Effector memory CD8-positive, alpha-beta T cell (primary cell): ENCODE results near the gene WNK2.
"Not testable (repeated sequence)": the region's sequence is repeated elsewhere in the genome, so short reads cannot be mapped to it uniquely, and the experiment has no call there.

Source experiments
- ATAC-seq: fragments of 150-1000 bp; cut with Tn5 transposase; replicated peaks from 2 replicates; pipeline ENCODE4 v1.10.0; 2021; ENCODE audit warnings: mild to moderate bottlenecking, moderate library complexity
- DNase-seq, 3 experiments: peaks; one replicate each; pipeline ENCODE4 v3.0.0; 2021
- H3K27ac Mint-ChIP-seq, 2 donors: one replicate each; pipeline ENCODE4 v1.8.0; 2022; ENCODE audit warnings: mild to moderate bottlenecking in 2 of 2, mixed read lengths in 2 of 2, moderate library complexity in 2 of 2
- H3K27me3 Mint-ChIP-seq, 2 donors: one replicate each; pipeline ENCODE4 v1.8.0; 2022; ENCODE audit warnings: mixed read lengths in 2 of 2
- H3K36me3 Mint-ChIP-seq: one replicate; pipeline ENCODE4 v1.8.0; 2022; ENCODE audit warnings: mild to moderate bottlenecking, moderate library complexity, mixed read lengths; ENCODE audit not compliant: insufficient read depth
- H3K4me1 Mint-ChIP-seq, 2 donors: one replicate each; pipeline ENCODE4 v1.8.0; 2022; ENCODE audit warnings: low read depth in 2 of 2, mixed read lengths in 2 of 2
- H3K4me3 Mint-ChIP-seq, 2 donors: one replicate each; pipeline ENCODE4 v1.8.0; 2022; ENCODE audit warnings: mild to moderate bottlenecking in 2 of 2, mixed read lengths in 2 of 2, moderate library complexity in 2 of 2
- H3K9me3 Mint-ChIP-seq, 2 donors: one replicate each; pipeline ENCODE4 v1.8.0; 2022; ENCODE audit warnings: mixed read lengths in 2 of 2

Gene WNK2

GRCh38 chr9:93343663-93344062 lies 159.7 kb downstream of the WNK2 start:
- Mint-ChIP-seq H3K27ac (no peak overlapping the region), H3K9me3 (no peaks in the 10 kb centered on the region), H3K4me1 (peaks cover 3 to 4% of the 10 kb centered on the region in 2 donors), H3K27me3 (peaks cover 64 to 95% of the 10 kb centered on the region in 2 donors), H3K4me3 (no peak overlapping the region), H3K36me3 (no peaks in the 10 kb centered on the region)
- DNase-seq: no peak
- ATAC-seq: no peak

- H3K4me3 Mint-ChIP-seq: no peak overlapping the region
- H3K27ac Mint-ChIP-seq: no peak overlapping the region
- H3K27me3 Mint-ChIP-seq: peaks cover 60 to 89% of the 10 kb centered on the region in 2 donors
- no peaks in the 10 kb centered on the region for H3K36me3 Mint-ChIP-seq
- H3K9me3 Mint-ChIP-seq: no peaks in the 10 kb centered on the region
- H3K4me1 Mint-ChIP-seq: peaks cover 3 to 4% of the 10 kb centered on the region in 2 donors
- DNase-seq (no peak), ATAC-seq (no peak)
Measured at GRCh38 chr9:93345643-93346230, 161.8 kb downstream of the WNK2 start.

GRCh38 chr9:93346231-93347112 lies 162.5 kb downstream of the WNK2 start:
- Mint-ChIP-seq H3K9me3 (no peaks in the 10 kb centered on the region), H3K4me1 (peaks cover 3 to 4% of the 10 kb centered on the region in 2 donors), H3K27ac (no peak overlapping the region), H3K36me3 (no peaks in the 10 kb centered on the region), H3K4me3 (peak overlapping the region; percentile 25 to 35), H3K27me3 (peaks cover 55 to 83% of the 10 kb centered on the region in 2 donors)
- DNase-seq (no peak), ATAC-seq (no peak)

- not testable (repeated sequence) for ATAC-seq, H3K27ac Mint-ChIP-seq, H3K4me1 Mint-ChIP-seq, DNase-seq, H3K4me3 Mint-ChIP-seq, H3K36me3 Mint-ChIP-seq, H3K9me3 Mint-ChIP-seq
- peaks cover 47 to 73% of the 10 kb centered on the region in 2 donors for H3K27me3 Mint-ChIP-seq
Measured at GRCh38 chr9:93347371-93347975, 163.5 kb downstream of the WNK2 start.

GRCh38 chr9:93353413-93354310 lies 169.7 kb downstream of the WNK2 start:
- ATAC-seq: not testable (repeated sequence)
- H3K27me3 Mint-ChIP-seq: peaks cover 4 to 15% of the 10 kb centered on the region in 2 donors

GRCh38 chr9:93354451-93354850 lies 170.5 kb downstream of the WNK2 start:
- Mint-ChIP-seq H3K36me3 (no peaks in the 10 kb centered on the region), H3K27ac (no peak overlapping the region), H3K4me3 (no peak overlapping the region), H3K9me3 (no peaks in the 10 kb centered on the region), H3K4me1 (peaks cover 0 to 6% of the 10 kb centered on the region in 2 donors), H3K27me3 (peaks cover 0 to 7% of the 10 kb centered on the region in 2 donors)
- no peak for DNase-seq
- no peak for ATAC-seq

More at GRCh38 chr9:93353413-93354310, 169.7 kb downstream of the WNK2 start:
- not testable (repeated sequence) for H3K27ac Mint-ChIP-seq, H3K9me3 Mint-ChIP-seq, DNase-seq, H3K4me1 Mint-ChIP-seq, H3K4me3 Mint-ChIP-seq, H3K36me3 Mint-ChIP-seq

GRCh38 chr9:93355827-93356226 lies 171.9 kb downstream of the WNK2 start:
- H3K36me3 Mint-ChIP-seq: no peaks in the 10 kb centered on the region
- no peaks in the 10 kb centered on the region for H3K27me3 Mint-ChIP-seq
- no peak overlapping the region for H3K4me3 Mint-ChIP-seq
- peaks cover 0 to 6% of the 10 kb centered on the region in 2 donors for H3K4me1 Mint-ChIP-seq
- DNase-seq (no peak), ATAC-seq (no peak)
- H3K9me3 Mint-ChIP-seq: no peaks in the 10 kb centered on the region
- no peak overlapping the region for H3K27ac Mint-ChIP-seq

GRCh38 chr9:93357649-93358048 lies 173.7 kb downstream of the WNK2 start:
- Mint-ChIP-seq H3K9me3 (peaks cover 0 to 2% of the 10 kb centered on the region in 2 donors), H3K4me1 (peaks cover 0 to 6% of the 10 kb centered on the region in 2 donors), H3K27me3 (no peaks in the 10 kb centered on the region), H3K36me3 (no peaks in the 10 kb centered on the region), H3K4me3 (no peak overlapping the region), H3K27ac (peak overlapping the region in 1 of 2 donors; percentile 9)
- ATAC-seq: peak; percentile 50
- no peak for DNase-seq

- not testable (repeated sequence) for H3K27ac Mint-ChIP-seq, H3K4me1 Mint-ChIP-seq, H3K9me3 Mint-ChIP-seq, DNase-seq, ATAC-seq, H3K36me3 Mint-ChIP-seq, H3K4me3 Mint-ChIP-seq
- peaks cover 4 to 13% of the 10 kb centered on the region in 2 donors for H3K27me3 Mint-ChIP-seq
Measured at GRCh38 chr9:93359907-93360306, 176.0 kb downstream of the WNK2 start.

GRCh38 chr9:93361995-93362394 lies 178.1 kb downstream of the WNK2 start:
- no peak for ATAC-seq
- Mint-ChIP-seq H3K4me1 (peaks cover 0 to 6% of the 10 kb centered on the region in 2 donors), H3K27ac (no peak overlapping the region), H3K4me3 (no peak overlapping the region), H3K27me3 (peaks cover 19 to 34% of the 10 kb centered on the region in 2 donors), H3K9me3 (peaks cover 0 to 2% of the 10 kb centered on the region in 2 donors), H3K36me3 (no peaks in the 10 kb centered on the region)
- no peak for DNase-seq

- Mint-ChIP-seq H3K36me3 (no peaks in the 10 kb centered on the region), H3K27me3 (peaks cover 20 to 40% of the 10 kb centered on the region in 2 donors), H3K4me1 (no peaks in the 10 kb centered on the region), H3K27ac (no peak overlapping the region), H3K4me3 (no peak overlapping the region), H3K9me3 (peaks cover 0 to 2% of the 10 kb centered on the region in 2 donors)
- DNase-seq (no peak), ATAC-seq (no peak)
Measured at GRCh38 chr9:93364734-93365426, 180.9 kb downstream of the WNK2 start.

GRCh38 chr9:93365427-93366118 lies 181.6 kb downstream of the WNK2 start:
- Mint-ChIP-seq H3K4me3 (no peak overlapping the region), H3K36me3 (no peaks in the 10 kb centered on the region), H3K27me3 (peaks cover 27 to 46% of the 10 kb centered on the region in 2 donors), H3K27ac (no peak overlapping the region), H3K9me3 (peaks cover 0 to 2% of the 10 kb centered on the region in 2 donors), H3K4me1 (no peaks in the 10 kb centered on the region)
- ATAC-seq (no peak), DNase-seq (no peak)
